Measurements from ENCODE around the gene TNK1.

TNK1 gene

GRCh38 chr17:7425756-7426155, 44.9 kb downstream of the TNK1 start:
- WGBS (ENCODE audit: insufficient coverage, insufficient read length), result no CpG with 5 or more reads among the region's 8 CpGs

GRCh38 chr17:7426203-7426863, 45.4 kb downstream of the TNK1 start:
- H3K27me3 ChIP-seq (ENCODE audit: control insufficient read depth, insufficient read depth, low read length), result no peaks in the 10 kb centered on the region
- no peak overlapping the region for H3K27ac ChIP-seq (ENCODE audit: low read length)
- no peaks in the 10 kb centered on the region for H3K9me3 ChIP-seq (ENCODE audit: control insufficient read depth, insufficient read depth, low read length)
- H3K36me3 ChIP-seq (ENCODE audit: control insufficient read depth, insufficient read depth, low read length), result no peaks in the 10 kb centered on the region
- H3K4me1 ChIP-seq (ENCODE audit: control insufficient read depth, insufficient read depth, low read length), result no peaks in the 10 kb centered on the region
- WGBS (ENCODE audit: insufficient coverage, insufficient read length), result no CpG with 5 or more reads among the region's 33 CpGs
- no peak for DNase-seq (ENCODE audit: low read depth, low spot score)
- no peak overlapping the region for H3K4me3 ChIP-seq (ENCODE audit: low read length)

More at GRCh38 chr17:7425756-7426155, 44.9 kb downstream of the TNK1 start:
- Histone ChIP-seq H3K4me1 (ENCODE audit: control insufficient read depth, insufficient read depth, low read length) (no peaks in the 10 kb centered on the region), H3K27ac (ENCODE audit: low read length) (no peak overlapping the region), H3K36me3 (ENCODE audit: control insufficient read depth, insufficient read depth, low read length) (no peaks in the 10 kb centered on the region), H3K9me3 (ENCODE audit: control insufficient read depth, insufficient read depth, low read length) (no peaks in the 10 kb centered on the region), H3K4me3 (ENCODE audit: low read length) (no peak overlapping the region), H3K27me3 (ENCODE audit: control insufficient read depth, insufficient read depth, low read length) (no peaks in the 10 kb centered on the region)
- no peak for DNase-seq (ENCODE audit: low read depth, low spot score)

GRCh38 chr17:7426896-7427489, 46.1 kb downstream of the TNK1 start:
- Histone ChIP-seq H3K4me1 (ENCODE audit: control insufficient read depth, insufficient read depth, low read length) (no peaks in the 10 kb centered on the region), H3K27me3 (ENCODE audit: control insufficient read depth, insufficient read depth, low read length) (no peaks in the 10 kb centered on the region), H3K27ac (ENCODE audit: low read length) (no peak overlapping the region), H3K9me3 (ENCODE audit: control insufficient read depth, insufficient read depth, low read length) (no peaks in the 10 kb centered on the region), H3K4me3 (ENCODE audit: low read length) (no peak overlapping the region), H3K36me3 (ENCODE audit: control insufficient read depth, insufficient read depth, low read length) (no peaks in the 10 kb centered on the region)
- DNase-seq (ENCODE audit: low read depth, low spot score), result no peak
- WGBS (ENCODE audit: insufficient coverage, insufficient read length), result no CpG with 5 or more reads among the region's 29 CpGs

- no peak for DNase-seq (ENCODE audit: low read depth, low spot score)
- Histone ChIP-seq H3K9me3 (ENCODE audit: control insufficient read depth, insufficient read depth, low read length) (no peaks in the 10 kb centered on the region), H3K4me3 (ENCODE audit: low read length) (no peak overlapping the region), H3K36me3 (ENCODE audit: control insufficient read depth, insufficient read depth, low read length) (no peaks in the 10 kb centered on the region), H3K27ac (ENCODE audit: low read length) (no peak overlapping the region), H3K27me3 (ENCODE audit: control insufficient read depth, insufficient read depth, low read length) (no peaks in the 10 kb centered on the region), H3K4me1 (ENCODE audit: control insufficient read depth, insufficient read depth, low read length) (no peaks in the 10 kb centered on the region)
- WGBS (ENCODE audit: insufficient coverage, insufficient read length), result no CpG with 5 or more reads among the region's 7 CpGs
Observed at GRCh38 chr17:7427549-7427948, 46.7 kb downstream of the TNK1 start.

GRCh38 chr17:7428557-7428956, 47.7 kb downstream of the TNK1 start, which contains the start of gene SPEM3:
Gene SPEM3, plus strand, starts transcription at chr17:7428857. Its CDS starts 46 bp downstream, at chr17:7428903.
- no peaks in the 10 kb centered on the region for H3K4me1 ChIP-seq (ENCODE audit: control insufficient read depth, insufficient read depth, low read length)
- no peaks in the 10 kb centered on the region for H3K9me3 ChIP-seq (ENCODE audit: control insufficient read depth, insufficient read depth, low read length)
- no peaks in the 10 kb centered on the region for H3K36me3 ChIP-seq (ENCODE audit: control insufficient read depth, insufficient read depth, low read length)
- H3K27me3 ChIP-seq (ENCODE audit: control insufficient read depth, insufficient read depth, low read length), result no peaks in the 10 kb centered on the region
- H3K4me3 ChIP-seq (ENCODE audit: low read length), result no peak within 1 kb of the TSS
- H3K27ac ChIP-seq (ENCODE audit: low read length), result no peak within 1 kb of the TSS
- WGBS (ENCODE audit: insufficient coverage, insufficient read length), result no CpG with 5 or more reads among the region's 5 CpGs
- DNase-seq (ENCODE audit: low read depth, low spot score), result no peak

- no peaks in the 10 kb centered on the region for H3K4me1 ChIP-seq (ENCODE audit: control insufficient read depth, insufficient read depth, low read length)
- WGBS (ENCODE audit: insufficient coverage, insufficient read length), result no CpG with 5 or more reads among the region's 10 CpGs
- no peaks in the 10 kb centered on the region for H3K36me3 ChIP-seq (ENCODE audit: control insufficient read depth, insufficient read depth, low read length)
Observed at GRCh38 chr17:7429722-7430121, 48.8 kb downstream of the TNK1 start.

GRCh38 chr17:7431231-7431630, 50.3 kb downstream of the TNK1 start:
- no CpG with 5 or more reads among the region's 1 CpG for WGBS (ENCODE audit: insufficient coverage, insufficient read length)
- no peak overlapping the region for H3K4me3 ChIP-seq (ENCODE audit: low read length)
- DNase-seq (ENCODE audit: low read depth, low spot score), result no peak
- H3K4me1 ChIP-seq (ENCODE audit: control insufficient read depth, insufficient read depth, low read length), result no peaks in the 10 kb centered on the region
- H3K9me3 ChIP-seq (ENCODE audit: control insufficient read depth, insufficient read depth, low read length), result no peaks in the 10 kb centered on the region
- no peaks in the 10 kb centered on the region for H3K27me3 ChIP-seq (ENCODE audit: control insufficient read depth, insufficient read depth, low read length)
- no peaks in the 10 kb centered on the region for H3K36me3 ChIP-seq (ENCODE audit: control insufficient read depth, insufficient read depth, low read length)
- no peak overlapping the region for H3K27ac ChIP-seq (ENCODE audit: low read length)

More at GRCh38 chr17:7429722-7430121, 48.8 kb downstream of the TNK1 start:
- DNase-seq (ENCODE audit: low read depth, low spot score), result no peak
- Histone ChIP-seq H3K27me3 (ENCODE audit: control insufficient read depth, insufficient read depth, low read length) (no peaks in the 10 kb centered on the region), H3K27ac (ENCODE audit: low read length) (no peak overlapping the region), H3K4me3 (ENCODE audit: low read length) (no peak overlapping the region), H3K9me3 (ENCODE audit: control insufficient read depth, insufficient read depth, low read length) (no peaks in the 10 kb centered on the region)

- Histone ChIP-seq H3K9me3 (ENCODE audit: control insufficient read depth, insufficient read depth, low read length) (no peaks in the 10 kb centered on the region), H3K27ac (ENCODE audit: low read length) (no peak overlapping the region), H3K4me3 (ENCODE audit: low read length) (no peak overlapping the region), H3K27me3 (ENCODE audit: control insufficient read depth, insufficient read depth, low read length) (no peaks in the 10 kb centered on the region), H3K36me3 (ENCODE audit: control insufficient read depth, insufficient read depth, low read length) (no peaks in the 10 kb centered on the region), H3K4me1 (ENCODE audit: control insufficient read depth, insufficient read depth, low read length) (no peaks in the 10 kb centered on the region)
- no CpG with 5 or more reads among the region's 11 CpGs for WGBS (ENCODE audit: insufficient coverage, insufficient read length)
- no peak for DNase-seq (ENCODE audit: low read depth, low spot score)
Observed at GRCh38 chr17:7432296-7432695, 51.4 kb downstream of the TNK1 start.

- no peaks in the 10 kb centered on the region for H3K9me3 ChIP-seq (ENCODE audit: control insufficient read depth, insufficient read depth, low read length)
- H3K4me1 ChIP-seq (ENCODE audit: control insufficient read depth, insufficient read depth, low read length), result no peaks in the 10 kb centered on the region
- H3K27me3 ChIP-seq (ENCODE audit: control insufficient read depth, insufficient read depth, low read length), result no peaks in the 10 kb centered on the region; the same call in 1 of the 2 replicates
- no peak for DNase-seq (ENCODE audit: low read depth, low spot score)
- H3K27ac ChIP-seq (ENCODE audit: low read length), result no peak overlapping the region
- no peaks in the 10 kb centered on the region for H3K36me3 ChIP-seq (ENCODE audit: control insufficient read depth, insufficient read depth, low read length)
- WGBS (ENCODE audit: insufficient coverage, insufficient read length), result no CpG with 5 or more reads among the region's 49 CpGs
- H3K4me3 ChIP-seq (ENCODE audit: low read length), result peak overlapping the region; percentile 65; the same call in 1 of the 2 replicates
Observed at GRCh38 chr17:7435676-7436555, 55.0 kb downstream of the TNK1 start.

- no peak for DNase-seq (ENCODE audit: low read depth, low spot score)
- H3K36me3 ChIP-seq (ENCODE audit: control insufficient read depth, insufficient read depth, low read length), result no peaks in the 10 kb centered on the region
- H3K27me3 ChIP-seq (ENCODE audit: control insufficient read depth, insufficient read depth, low read length), result no peaks in the 10 kb centered on the region; the same call in 1 of the 2 replicates
- H3K4me3 ChIP-seq (ENCODE audit: low read length), result peak overlapping the region; percentile 65; the same call in 1 of the 2 replicates
- no peaks in the 10 kb centered on the region for H3K4me1 ChIP-seq (ENCODE audit: control insufficient read depth, insufficient read depth, low read length)
- H3K9me3 ChIP-seq (ENCODE audit: control insufficient read depth, insufficient read depth, low read length), result no peaks in the 10 kb centered on the region
- WGBS (ENCODE audit: insufficient coverage, insufficient read length), result no CpG with 5 or more reads among the region's 92 CpGs
- H3K27ac ChIP-seq (ENCODE audit: low read length), result no peak overlapping the region
Observed at GRCh38 chr17:7436556-7437368, 55.9 kb downstream of the TNK1 start.

All from iPS DF 6.9 (cell line).